GM12873 (cell line): Measurements from ENCODE around the gene ARL14EP.

Experiments used
- CTCF ChIP-seq: IDR thresholded peaks from 2 replicates; pipeline ENCODE4 v1.5.1; 2012; ENCODE audit warnings: low read depth, mild to moderate bottlenecking, moderate library complexity, low read length, control low read depth; ENCODE audit not compliant: insufficient read depth; ENCODE audit errors: missing control alignments

ARL14EP gene

GRCh38 chr11:30322826-30323710, at the start of gene ARL14EP:
TSS of gene ARL14EP (plus strand) at chr11:30323104. CDS start at chr11:30330949, 7,845 bp downstream.
- TF ChIP-seq CTCF, result no peak

- TF ChIP-seq CTCF, result no peak
These were observed 45.7 kb upstream of the ARL14EP start for GRCh38 chr11:30277176-30277575.

- no peak for TF ChIP-seq CTCF
These were observed 43.1 kb upstream of the ARL14EP start for GRCh38 chr11:30279796-30280195.

GRCh38 chr11:30281476-30282288, 41.2 kb upstream of the ARL14EP start:
- TF ChIP-seq CTCF, result no peak

GRCh38 chr11:30282289-30282631, 40.6 kb upstream of the ARL14EP start:
- TF ChIP-seq CTCF, result no peak

- no peak for TF ChIP-seq CTCF
These were observed 38.1 kb upstream of the ARL14EP start for GRCh38 chr11:30284836-30285235.

- no peak for TF ChIP-seq CTCF
These were observed 37.3 kb upstream of the ARL14EP start for GRCh38 chr11:30285416-30286121.
